ENCODE measurements around the gene CLN3.
"Not testable (repeated sequence)": the region's sequence is repeated elsewhere in the genome, so short reads cannot be mapped to it uniquely, and the experiment has no call there.

Gene CLN3

DNA sequence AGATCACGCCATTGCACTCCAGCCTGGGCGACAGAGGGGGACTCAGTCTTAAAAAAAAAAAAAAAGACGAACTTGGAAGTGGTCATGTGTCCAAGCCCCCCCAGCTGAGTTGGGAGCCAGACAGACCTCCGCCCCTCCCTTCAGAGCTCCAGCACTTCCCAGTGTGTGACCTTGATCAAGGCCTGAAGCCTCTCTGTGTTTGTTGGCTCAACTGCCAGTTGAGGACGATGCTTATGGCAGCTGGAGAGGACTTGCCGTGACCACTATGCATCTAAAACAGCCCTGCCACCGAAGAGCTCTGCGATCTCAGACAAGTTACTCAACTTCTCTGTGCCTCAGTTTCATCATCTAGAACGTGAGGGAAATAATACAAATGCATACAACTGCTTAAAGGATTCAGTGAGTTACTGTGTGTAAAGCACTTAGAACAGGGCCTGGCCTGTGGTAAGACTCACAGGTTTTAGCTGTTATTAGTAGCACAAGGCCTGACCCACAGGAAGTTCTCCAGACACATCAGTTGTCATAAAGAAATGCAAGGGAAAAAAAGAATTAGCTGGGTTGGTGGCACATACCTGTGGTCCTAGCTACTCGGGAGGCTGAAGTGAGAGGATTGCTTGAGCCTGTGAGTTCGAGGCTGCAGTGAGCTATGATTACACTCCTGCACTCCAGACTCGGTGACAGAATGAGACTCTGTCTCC is 21.8 kb upstream of the CLN3 start:
- no peak for DNase-seq (ENCODE audit: low spot score)

DNA sequence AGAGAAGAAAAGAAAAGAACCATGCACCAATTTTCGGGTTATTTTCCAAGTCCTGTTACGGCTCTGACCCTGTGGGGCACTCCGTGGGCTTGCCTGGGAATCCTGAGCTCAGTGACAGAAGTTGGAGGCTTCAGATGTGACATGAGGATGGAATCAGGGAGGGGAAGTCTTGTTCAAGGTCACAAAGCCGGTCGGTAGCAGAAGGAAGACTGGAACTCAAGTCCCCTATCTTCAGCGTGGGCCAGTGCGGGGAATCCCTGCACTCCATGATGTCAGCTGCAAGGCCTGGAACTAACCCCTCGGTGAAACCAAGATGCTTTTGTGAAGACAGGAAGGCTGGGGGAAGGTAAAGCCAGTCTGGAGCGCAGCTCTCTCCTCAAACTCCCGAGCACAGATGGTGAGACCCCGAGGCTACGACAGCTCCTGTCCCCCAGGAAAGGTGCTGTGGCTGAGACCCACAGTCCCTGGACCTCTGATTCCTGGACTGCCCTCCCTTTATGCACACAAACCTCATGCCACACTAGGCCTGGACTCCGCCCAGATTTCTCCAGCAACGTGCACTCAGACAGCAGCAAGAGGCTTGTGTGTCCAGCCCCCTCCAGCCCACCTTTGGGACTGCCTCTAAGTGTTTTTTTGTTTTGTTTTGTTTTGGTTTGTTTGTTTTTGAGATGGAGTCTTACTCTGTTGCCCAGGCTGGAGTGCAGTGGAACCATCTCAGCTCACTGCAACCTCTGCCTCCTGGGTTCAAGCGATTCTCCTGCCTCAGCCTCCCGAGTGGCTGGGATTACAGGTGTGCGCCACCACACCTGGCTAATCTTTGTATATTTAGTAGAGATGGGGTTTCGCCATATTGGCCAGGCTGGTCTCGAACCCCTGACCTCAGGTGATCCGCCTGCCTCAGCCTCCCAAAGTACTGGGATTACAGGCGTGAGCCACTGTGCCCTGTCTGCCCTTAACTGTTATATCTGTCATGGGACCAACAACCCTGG is 20.2 kb upstream of the CLN3 start:
- no peak for DNase-seq (ENCODE audit: low spot score)

GRCh38 chr16:28511031-28511430 is 19.2 kb upstream of the CLN3 start:
- DNase-seq (ENCODE audit: low spot score), result no peak

DNA sequence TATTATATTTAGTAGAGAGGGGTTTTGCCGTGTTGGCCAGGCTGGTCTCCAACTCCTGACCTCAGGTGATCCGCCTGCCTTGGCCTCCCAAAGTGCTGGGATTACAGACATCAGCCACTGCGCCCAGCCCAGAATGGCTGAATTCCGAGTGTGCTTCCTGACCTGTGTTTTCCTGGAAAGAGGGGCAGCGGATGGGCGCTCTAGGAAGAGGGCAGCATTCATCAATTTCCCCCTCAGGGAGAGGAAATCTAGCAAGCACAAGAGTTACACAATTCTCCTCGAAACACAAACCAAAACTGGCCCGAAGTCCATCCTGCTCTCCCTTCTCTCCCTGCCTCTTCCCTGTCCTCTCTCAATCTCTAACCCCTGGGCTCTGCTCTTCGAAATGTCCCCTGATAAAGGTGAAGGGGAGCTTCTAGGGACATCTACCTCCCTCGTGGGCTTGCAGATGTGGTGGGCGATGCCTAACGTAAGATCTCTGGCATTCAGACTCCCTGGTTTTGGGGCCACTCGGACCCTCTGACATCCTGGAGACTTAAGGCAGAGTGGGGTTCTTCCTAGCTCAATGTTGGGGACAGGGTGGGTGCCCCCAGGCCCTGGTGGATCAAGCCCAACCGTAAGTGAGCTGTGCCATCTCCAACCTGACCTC is 13.7 kb upstream of the CLN3 start:
- DNase-seq (ENCODE audit: low spot score), result no peak

DNA sequence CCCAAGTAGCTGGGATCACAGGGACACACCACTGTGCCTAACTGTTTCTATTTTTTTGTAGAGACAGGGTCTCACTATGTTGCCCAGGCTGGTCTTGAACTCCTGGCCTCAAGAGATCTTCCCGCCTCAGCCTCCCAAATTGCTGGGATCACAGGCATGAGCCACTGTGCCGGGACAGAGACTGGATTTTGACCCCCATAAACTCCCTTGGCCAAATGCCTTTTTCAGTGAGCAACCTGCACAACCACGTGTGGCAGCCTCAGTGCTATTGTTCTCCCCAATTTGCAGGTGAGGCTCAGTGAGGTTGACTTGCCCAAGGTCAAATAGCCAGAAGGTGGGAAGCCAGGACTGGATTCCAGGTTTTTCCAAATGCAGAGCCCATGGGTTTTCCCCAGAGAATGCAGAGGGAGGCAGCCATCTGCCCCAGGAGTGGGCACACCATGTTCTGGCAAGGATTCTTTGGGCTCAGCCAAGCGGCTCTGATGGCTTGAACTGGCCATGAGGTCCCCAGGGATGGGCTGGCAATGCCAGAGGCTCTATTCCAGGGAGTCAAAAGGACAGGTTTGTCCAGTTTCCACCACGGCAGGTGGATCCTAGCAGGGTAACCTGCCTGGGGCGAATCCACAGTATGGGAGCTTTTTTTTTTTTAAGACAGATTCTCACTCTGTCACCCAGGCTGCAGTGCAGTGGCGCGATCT is 13.0 kb upstream of the CLN3 start:
- DNase-seq (ENCODE audit: low spot score), result no peak

- no peak for DNase-seq (ENCODE audit: low spot score)
These were observed 11.8 kb upstream of the CLN3 start for GRCh38 chr16:28503470-28504259.

GRCh38 chr16:28502290-28502689 is 10.4 kb upstream of the CLN3 start:
- no peak for DNase-seq (ENCODE audit: low spot score)

- DNase-seq (ENCODE audit: low spot score), result no peak
These were observed 9.7 kb upstream of the CLN3 start for GRCh38 chr16:28501258-28502232.

GRCh38 chr16:28500476-28501180 is 8.8 kb upstream of the CLN3 start:
- DNase-seq (ENCODE audit: low spot score), result not testable (repeated sequence)

- DNase-seq (ENCODE audit: low spot score), result no peak
These were observed 8.0 kb upstream of the CLN3 start for GRCh38 chr16:28499854-28500253.

DNA sequence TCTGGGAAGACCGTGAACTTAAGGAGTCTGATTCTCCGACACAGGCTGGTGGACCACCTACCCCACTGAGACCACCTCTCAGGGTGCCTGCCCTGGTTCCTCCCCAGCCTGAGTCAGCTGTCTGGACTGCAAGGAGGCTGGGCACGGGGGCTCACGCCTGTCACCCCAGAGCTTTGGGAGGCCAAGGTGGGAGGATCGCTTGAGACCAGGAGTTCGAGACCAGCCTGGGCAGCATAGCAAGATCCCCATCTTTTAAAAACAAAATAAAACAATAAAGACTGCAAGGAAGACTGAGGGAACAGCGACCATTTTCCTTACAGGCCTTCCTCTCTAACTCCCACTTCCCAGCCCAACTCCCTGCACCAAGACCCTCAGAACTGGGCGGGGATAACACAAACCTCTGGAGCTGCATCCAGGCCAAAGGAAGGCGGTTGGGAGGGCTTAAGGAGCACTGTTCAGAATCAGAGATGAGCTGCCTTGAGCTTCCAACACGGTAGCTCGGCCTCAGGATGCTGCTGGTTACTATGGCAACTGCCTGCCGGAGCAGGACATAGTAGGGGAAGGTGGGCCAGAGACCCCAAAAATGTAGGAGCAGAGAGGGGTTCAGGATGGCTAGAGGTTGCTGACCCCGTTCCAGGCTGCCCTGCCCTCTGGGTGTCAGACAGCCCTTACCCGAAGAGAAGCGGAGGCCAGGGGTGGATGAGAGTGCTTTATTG is 7.0 kb upstream of the CLN3 start:
- no peak for DNase-seq (ENCODE audit: low spot score)

DNA sequence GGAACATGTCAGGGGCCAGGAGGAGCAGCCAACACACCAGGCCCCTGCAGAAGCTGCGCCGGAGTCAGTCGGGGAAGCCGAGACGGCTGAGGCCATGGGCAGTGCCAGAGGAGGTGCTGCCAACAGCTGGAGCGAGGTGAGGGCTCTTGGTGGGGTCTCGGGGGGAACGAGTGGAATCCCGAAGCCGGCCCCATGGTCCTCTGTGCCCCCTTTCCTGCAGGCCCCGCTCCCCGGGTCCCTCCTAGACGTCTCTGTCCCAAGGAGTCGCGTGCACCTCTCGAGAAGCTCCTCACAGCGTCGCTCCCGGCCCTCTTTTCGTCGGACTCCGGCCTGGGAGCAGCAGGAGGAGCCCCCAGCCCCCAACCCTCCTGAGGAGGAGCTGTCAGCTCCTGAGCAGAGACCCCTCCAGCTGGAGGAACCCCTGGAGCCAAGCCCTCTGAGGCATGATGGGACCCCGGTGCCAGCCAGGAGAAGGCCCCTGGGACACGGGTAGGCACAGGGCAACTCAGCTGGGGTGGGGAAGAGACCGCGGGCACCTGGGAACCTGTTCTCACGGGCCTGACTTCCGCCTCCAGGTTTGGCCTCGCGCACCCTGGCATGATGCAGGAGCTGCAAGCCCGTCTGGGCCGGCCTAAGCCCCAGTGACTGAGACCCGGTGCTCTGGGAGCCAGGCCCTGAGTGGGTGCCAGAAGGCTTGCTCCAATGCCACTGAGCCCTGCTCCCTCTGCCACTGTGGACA is 6.2 kb upstream of the CLN3 start:
- DNase-seq (ENCODE audit: low spot score), result no peak

DNA sequence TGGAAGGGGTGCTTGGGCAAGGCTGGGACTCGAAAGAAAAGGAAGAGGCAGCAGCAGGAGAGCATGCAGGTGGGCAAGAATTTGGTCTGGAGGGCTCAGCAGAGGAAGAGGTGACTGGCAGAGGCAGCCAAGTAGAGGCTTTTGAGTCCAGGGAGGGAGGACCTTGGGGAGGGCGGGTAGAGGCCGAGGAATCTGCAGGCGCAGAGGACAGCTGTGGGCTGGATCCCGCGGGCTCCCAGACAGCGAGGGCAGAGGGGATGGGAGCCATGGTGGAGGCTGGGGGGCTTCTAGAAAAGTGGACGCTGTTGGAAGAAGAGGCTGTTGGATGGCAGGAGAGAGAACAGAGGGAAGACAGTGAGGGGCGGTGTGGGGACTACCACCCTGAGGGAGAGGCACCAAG is 5.5 kb upstream of the CLN3 start:
- DNase-seq (ENCODE audit: low spot score), result no peak

DNA sequence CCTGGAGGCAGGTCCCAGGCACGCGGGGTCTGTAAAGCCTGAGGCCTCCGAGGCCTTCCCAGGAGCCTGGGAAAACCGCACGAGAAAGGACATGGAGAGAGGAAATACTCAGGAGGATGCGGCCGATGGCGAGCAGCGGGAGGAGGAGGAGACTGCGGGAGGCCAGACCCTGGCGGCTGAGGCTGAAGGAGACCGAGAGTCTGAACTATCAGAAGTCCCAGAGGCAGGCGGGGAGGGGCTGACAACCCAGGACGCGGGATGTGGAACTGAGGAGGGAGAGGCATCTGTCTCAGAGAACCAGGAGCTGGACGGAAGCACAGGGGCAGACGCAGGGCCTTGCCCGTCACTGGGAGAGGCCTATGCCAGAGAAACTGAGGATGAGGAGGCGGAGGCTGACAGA is 5.0 kb upstream of the CLN3 start:
- no peak for DNase-seq (ENCODE audit: low spot score)

GRCh38 chr16:28495795-28496749 is 4.2 kb upstream of the CLN3 start:
- DNase-seq (ENCODE audit: low spot score), result no peak

GRCh38 chr16:28495098-28495793 is 3.4 kb upstream of the CLN3 start:
- no peak for DNase-seq (ENCODE audit: low spot score)
